NCI-H2107 treated with DMSO at 0.1 percent for 48 hours (cell line): ENCODE results near the gene UBR2.
"Not testable (repeated sequence)": the region's sequence is repeated elsewhere in the genome, so short reads cannot be mapped to it uniquely, and the experiment has no call there.

Source experiments
- DNase-seq: peaks from one replicate; lab custom pipeline; 2025; ENCODE audit not compliant: unreplicated experiment; lab: John Stamatoyannopoulos, UW

Gene UBR2

DNA sequence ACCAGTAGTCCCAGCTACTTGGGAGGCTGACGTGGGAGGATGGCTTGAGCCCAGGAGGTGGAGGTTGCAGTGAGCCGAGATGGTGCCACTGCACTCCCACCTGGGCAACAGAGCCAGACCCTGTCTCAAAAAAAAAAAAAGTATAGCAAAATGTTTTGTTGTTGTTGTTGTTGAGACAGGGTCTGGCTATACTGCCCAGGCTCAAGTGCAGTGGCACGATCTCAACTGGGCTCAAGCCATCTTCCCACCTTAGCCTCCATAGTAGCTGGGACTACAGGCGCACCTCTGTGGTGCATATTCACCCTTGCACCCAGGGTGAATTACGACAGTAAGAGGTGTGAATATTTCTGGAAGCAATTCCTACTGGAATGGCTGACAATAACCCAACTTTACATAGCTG is 11.4 kb upstream of the UBR2 start:
- DNase-seq, result no peak

DNA sequence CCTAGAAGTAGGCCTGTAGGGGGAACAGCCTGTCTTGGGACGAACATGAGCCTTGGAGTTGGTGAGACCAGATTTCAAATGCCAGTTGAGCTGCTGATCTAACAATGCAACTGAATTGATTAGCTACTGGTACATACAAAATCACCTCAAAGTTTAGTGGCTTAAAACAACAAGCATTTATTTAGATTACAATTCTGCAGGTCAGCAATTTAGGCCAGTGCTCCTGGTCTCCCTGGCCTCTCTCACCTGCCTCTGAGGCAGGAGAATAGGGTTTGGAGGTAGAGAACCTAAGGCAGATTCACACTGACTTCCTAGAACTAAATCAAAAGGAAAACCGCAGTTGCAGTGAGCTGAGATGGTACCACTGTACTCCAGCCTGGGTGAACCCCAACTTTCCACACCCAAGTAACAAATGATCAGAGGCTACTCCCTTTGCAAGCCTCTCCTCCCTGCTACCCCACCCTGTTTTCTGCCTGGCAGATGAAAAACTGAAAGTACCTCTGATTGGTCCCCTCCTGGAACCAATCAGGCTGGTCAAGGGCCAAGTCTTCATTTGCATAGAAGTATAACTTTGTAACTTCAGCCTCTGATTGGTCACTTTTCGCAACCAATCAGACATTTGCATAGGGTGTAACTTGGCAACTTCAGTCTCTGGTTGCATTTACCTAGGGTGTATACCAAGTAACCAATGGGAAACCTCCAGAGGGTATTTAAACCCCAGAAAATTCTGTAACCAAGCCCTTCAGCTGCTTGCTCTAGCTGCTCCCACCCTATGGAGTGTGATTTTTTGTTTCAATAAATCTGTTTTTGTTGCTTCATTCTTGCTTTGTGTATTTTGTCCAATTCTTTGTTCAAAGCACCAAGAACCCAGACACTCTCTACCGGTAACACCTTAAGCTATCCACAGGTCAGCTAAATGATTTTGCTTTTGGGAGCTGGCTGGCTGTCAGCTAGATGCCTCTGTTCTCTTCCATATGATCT is 8.1 kb upstream of the UBR2 start:
- DNase-seq, result no peak

DNA sequence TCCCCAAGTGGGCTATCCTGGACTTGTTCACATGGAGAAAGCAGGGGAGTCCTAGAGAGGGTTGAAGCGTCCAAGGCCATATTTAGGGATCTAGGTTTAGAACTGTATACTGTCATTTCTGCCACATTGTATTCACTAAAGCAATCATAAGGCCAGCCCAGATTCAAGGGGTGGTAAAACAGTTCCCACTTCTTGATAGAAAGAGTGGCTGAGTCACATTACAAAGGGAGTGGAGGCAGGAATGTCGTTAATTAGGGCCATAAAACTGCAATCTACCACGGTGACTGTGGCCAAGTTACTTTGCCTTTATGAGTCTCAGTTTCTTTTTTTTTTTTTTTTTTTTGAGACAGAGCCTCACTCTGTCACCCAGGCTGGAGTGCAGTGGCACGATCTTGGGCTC is 7.4 kb upstream of the UBR2 start:
- no peak for DNase-seq

DNA sequence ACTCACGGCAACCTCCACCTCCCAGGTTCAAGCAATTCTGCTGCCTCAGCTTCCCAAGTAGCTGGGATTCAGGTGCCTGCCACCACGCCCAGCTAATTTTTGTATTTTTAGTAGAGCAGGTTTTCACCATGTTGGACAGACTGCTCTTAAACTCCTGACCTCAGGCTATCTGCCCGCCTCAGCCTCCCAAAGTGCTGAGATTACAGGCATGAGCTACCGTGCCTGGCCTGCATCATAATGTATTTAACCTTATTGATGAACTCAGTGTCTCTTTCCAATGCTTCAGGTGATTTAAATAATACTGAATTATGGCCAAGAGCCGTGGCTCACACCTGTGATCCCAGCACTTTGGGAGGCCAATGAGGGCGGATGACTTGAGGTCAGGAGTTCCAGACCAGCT is 4.6 kb upstream of the UBR2 start:
- DNase-seq, result not testable (repeated sequence)

DNA sequence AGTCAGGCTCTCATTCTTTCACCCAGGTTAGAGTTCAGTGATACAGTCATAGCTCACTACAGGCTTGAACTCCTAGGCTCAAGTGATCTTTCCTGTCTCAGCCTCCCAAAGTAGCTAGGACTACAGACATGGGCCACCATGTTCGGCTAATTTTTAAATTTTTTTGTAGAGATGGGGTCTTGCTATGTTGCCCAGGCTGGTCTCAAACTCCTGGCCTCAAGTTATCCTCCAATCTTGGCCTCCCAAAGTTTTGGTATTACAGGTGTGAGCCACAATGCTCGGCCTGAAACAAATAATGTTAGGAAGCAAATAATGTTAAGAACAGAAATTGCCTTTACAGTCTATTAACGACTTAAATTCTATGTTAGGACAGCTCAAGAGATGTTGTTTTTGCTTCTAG is 1.8 kb upstream of the UBR2 start:
- DNase-seq, result no peak

DNA sequence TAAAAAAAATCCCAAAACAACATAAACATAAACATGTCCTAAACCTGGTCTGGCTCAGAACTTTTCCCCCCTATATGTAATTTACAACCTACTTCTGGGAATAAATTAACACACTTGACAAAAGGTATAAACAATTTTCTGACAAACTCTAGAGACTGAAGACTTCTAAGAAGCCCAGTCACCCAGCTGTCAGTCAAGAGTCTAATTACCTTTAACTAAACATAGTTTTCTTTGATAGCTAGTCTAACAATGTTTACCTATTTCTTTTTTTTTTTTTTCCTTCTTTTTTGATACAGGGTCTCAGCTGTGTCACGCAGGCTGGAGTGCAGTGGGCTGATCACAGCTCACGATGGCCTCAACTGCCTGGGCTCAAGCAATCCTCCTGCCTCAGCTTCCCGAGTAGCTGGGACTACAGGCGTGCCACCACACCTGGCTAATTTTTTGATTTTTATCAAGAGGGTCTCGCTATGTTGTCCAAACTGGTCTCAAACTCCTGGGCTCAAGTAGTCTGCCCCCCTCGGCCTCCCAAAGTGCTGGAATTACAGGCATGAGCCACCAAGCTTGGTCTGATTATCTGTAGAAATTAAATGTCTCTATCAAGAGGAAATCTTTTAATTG is 932 bp upstream of the UBR2 start:
- no peak for DNase-seq

DNA sequence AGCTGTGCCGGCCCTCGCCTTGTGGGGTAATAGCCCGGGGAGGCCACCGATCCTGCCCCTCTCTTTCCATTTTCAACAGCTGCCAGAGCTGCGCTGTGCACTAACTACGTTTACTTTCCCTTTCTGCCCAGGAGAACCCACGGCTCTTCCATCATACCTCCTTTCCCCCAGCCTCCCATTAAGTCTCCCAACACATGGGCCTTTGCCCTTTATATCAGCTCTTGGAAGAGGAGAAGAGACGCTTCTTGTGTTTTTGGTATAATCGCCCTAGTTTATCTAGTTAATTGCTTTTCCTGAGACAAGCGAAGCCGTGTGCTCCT is 637 bp downstream of the UBR2 start:
- DNase-seq, result peak; percentile 2

DNA sequence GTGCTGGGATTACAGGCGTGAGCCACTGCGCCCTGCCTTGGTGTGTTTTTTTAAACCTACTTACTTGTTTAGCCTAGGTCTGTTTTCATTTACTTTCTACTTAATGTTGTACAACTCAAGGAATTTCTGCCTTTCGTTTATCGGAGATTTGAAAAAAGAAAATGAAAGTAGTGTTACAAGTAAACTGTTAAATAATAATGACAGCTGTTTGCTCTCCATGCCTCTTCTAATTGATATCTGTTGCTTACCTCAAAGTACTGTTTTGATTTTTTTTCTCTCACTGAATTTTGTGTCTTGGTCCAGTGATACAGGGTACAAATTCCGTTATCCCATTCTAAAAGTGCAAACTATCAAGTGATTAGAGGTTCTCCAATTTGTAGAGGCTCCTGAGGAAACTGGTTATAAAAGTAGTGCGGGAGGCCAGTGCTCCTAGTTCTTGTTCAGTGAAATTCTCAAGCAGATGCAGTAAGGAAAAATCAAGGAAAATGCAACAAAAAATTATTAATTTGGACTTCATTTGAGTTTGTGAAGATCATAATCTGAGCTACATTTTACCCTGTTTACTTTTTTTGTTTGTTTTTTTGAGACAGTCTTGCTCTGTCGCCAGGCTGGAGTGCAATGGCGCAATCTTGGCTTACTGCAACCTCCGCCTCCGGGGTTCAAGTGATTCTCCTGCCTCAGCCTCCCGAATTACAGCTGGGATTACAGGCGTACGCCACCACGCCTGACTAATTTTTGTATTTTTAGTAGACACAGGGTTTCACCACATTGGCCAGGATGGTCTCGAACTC is 2.2 kb downstream of the UBR2 start:
- DNase-seq, result no peak

DNA sequence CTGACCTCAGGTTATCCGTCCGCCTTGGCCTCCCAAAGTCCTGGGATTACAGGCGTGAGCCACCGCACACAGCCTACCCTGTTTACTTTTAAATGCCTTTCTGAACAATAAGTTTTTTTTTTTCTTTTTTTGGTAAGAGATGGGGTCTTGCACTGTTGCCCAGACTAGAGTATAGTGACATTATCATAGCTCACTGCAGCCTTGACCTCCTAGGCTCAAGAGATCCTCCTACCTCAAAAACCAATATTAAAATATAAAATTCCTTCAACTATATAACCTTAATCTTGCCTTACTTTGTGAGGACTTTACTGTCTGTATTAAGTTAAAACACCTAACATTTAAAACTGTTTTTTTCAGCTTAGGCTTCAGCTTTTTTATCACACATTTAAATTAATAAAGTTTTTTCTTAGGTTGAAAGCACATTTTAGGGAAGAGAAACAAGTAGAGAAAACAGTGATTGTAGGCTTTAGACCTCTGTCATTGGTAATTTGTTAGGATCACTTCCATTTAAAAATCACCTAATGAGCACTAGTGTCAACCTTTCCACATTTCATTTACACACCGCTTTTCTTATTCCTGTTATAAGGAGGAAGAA is 2.9 kb downstream of the UBR2 start:
- no peak for DNase-seq

DNA sequence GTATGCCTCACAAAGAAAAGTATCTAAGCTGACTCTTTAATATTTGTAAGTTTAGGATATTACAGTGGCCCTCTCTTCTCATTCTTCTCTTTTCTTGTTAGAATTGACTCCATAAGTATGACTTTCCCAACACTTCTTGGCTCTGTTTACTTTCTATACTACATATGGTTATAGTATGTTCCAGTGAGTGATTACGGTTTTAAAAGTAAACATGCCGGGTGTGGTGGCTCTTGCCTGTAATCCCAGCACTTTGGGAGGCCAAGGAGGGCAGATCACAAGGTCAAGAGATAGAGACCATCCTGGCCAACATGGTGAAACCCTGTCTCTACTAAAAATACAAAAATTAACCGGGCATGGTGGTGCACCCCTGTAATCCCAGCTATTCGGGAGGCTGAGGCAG is 3.4 kb downstream of the UBR2 start:
- not testable (repeated sequence) for DNase-seq

DNA sequence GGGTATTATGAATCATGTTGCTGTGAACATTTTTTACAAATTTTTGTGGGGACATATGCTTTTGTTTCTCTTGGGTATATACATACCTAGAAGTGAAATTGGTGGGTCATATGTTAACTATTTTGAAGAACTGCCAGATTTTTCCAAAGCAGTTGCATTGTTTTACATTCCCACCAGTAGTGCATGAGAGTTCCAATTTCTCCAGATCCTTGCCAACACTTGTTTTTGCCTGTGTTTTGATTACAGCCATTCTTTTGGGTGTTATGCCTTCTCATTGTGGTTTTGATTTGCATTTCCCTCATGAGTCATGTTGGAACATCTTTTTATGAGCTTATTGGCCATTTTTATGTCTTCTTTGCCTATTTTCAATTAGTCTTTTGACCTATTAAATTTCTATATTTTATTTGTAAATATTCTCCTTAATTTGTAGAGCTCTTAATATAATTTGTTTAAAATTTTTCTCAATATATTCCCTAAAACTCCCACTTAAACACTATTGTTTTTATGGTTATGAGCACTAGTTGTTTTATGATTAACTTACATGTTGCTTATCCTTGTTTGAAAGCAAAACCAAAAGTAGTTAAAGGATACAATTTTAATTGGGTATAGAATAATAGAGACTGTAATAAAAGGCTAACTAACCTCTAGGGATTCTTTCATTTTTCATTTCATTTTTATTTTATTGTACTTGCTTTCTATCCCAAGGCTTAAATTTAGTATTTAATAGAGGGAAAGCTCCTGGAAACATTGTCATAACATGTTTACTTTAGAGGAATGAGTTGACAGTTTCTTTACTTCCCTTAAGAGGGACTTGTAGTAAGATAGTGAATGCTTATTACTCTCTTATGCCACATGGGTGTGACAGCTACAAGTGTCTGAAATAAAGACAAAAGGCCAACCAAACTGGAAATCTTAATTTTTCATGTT is 5.5 kb downstream of the UBR2 start:
- DNase-seq, result no peak

DNA sequence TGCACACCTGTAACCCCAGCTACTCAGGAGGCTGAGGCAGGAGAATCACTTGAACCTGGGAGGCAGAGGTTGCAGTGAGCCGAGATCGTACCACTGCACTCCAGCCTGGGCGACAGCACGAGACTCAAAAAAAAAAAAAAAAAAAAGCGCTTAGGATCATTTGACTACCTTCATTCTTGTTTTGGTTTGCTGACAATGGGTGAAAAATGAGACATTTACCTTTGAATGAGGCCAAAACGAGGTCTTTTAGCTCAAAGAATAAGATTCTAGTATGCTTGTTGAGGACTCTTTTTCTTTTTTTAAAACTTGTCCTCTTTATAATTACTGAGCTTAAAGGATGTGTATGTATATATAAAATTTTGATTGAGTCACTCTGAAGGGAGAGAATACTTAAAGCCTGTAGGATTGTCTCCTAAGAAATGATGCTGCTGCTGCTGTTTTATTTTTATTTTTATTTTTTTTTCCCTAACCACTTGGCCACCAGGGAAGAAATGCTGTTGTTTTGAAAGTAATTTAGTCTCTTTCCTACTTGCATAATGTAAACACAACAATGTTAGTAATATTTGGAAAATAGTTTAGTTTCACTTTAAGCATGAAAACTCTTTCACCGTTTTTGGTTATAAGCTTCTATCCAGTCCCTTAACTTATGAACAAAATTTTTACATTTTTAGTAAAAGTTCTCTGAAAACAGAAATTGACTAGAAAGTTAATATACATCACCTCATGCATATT is 7.9 kb downstream of the UBR2 start:
- DNase-seq, result no peak

DNA sequence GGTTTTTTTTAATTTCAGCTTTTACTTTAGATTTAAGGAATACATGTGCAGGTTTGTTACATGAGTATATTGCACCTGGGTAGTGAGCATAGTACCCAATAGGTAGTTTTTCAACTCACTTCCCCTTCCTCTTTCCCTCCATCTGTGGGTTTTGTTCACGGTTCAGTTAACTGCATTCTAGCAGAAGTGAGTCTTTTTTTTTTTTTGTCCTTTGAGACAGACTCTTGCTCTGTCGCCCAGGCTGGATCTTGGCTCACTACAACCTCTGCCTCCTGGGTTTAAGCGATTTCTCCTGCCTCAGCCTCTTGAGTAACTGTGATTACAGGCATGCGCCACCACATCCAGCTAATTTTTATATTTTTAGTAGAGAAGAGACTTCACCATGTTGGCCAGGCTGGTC is 8.7 kb downstream of the UBR2 start:
- no peak for DNase-seq

DNA sequence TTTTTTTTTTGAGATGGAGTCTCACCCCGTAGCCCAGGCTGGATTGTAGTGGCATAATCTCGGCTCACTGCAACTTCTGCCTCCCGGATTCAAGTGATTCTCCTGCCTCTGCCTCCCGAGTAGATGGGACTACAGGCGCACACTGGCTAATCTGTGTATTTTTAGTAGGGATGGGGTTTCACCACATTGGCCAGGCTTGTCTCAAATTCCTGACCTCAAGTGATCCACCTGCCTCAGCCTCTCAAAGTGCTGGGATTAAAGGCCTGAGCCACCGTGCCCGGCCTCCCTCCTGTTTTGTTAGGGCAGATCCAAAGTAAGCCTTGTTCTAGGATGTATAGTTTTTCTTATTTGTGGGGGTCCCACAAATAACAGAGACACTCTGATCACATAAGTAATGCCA is 12.7 kb downstream of the UBR2 start:
- DNase-seq, result not testable (repeated sequence)

DNA sequence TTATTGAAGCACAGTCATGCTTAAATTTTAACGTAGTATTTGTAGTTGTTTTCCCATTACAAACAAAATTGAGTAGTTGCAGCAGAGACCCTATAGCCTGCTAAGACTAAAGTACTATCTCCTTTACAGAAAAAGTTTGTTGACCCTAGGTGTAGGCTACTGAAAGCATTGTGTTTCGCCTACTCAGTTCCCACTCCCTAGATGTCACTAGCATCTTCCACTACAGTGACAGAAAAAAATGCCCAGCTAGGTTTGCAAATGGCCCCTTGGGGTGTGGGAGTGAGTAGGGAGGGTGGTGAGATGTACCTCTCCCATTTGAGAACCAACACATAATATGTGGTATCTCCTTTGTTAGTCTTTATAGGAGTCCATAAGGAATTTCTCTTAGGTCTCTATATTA is 34.5 kb downstream of the UBR2 start:
- no peak for DNase-seq

DNA sequence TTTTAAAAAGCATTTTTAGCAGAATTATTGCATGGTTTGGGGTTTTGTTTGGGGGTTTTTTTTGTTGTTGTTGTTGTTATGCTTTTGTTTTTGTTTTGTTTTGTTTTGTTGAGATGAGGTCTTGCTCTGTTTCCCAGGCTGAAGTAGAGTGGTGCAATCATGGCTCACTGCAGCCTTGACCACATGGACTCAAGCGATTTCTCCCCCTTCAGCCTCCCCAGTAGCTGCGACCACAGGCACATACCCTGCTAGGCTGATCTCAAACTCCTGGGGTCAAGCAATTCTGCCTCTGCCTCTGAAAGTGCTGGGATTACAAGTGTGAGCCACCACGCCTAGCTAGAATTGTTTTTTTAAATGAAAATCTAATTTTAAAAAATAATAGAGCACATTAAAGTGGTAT is 35.7 kb downstream of the UBR2 start:
- no peak for DNase-seq

DNA sequence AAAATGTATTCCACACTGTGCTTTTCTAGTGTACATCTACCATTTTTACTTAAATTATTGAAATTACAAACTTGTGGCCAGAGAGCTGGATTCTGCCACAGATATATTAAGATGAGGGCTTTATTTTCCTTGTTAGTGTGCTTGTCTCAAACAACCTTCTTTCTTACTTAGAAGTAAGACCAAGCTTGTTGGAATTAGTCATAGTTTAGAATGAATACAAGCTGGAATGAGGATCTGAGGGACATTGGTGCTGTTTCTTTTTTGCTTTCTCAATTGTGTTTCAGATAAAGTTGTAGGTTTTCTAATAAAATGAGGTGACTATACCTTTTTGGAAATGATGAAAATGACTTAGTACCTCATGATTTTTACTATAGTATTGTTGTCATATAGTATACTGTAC is 40.3 kb downstream of the UBR2 start:
- DNase-seq, result no peak

DNA sequence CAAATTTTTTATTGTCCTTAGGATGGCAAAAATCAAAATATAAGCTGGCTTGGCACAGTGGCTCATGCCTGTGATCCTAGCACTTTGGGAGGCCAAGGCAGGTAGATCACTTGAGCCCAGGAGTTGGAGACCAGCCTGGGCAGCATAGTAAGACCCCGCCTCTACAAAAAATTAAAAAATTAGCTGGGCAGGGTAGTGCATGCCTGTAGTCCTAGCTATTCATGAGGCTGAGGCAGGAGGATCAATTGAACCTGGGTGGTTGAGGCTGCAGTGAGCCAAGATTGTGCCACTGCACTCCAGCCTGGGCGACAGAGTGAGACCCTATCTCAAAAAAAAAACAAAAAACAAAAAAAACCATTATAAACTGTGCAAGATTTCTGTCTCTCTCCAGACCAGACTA is 40.9 kb downstream of the UBR2 start:
- not testable (repeated sequence) for DNase-seq

DNA sequence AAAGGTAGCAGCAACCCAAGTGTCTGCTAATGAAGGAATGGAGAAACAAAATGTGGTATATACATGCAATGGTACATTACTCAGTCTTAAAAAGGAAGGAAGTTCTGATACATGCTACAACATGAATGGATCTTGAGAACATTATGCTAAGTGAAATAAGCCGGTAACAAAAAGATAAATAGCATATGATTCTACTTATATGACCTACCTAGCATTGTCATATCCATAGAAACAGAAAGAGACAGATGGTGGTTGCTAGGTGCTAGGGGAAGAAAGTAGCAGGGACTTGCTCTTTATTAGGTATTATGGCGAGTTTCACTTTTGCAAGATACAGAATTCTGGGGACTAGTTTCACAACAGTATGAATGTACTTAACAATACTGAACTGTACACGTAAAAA is 46.6 kb downstream of the UBR2 start:
- no peak for DNase-seq

DNA sequence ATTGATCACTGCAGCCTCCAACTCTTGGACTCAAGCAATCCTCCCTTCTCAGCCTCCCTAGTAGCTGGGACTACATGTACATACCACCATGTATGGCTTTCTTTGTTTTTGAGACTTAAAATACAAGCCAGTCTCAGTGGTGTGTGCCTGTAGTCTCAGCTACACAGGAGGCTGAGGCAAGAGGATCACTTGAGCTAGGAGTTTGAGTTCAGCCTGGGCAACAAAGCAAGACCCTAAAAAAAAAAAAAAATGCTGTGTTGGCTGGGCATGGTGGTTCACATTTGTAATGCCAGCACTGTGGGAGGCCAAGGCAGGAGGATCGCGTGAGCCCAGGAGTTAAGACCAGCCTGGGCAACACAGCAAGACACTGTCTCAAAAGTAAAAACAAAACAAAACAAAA is 51.7 kb downstream of the UBR2 start:
- DNase-seq, result no peak
